HEK293 (cell line): ENCODE results near the gene MSI2.

Source experiments
- HOXD13 ChIP-seq: sonication (generic); formaldehyde crosslinking; IDR thresholded peaks from 2 replicates; pipeline ENCODE4 v1.8.0; 2022; ENCODE audit warnings: missing genetic modification reagents, borderline replicate concordance
- SCRT2 ChIP-seq: fragments of 450-650 bp; formaldehyde crosslinking; IDR thresholded peaks from 2 replicates; pipeline ENCODE4 v1.5.1; 2016; ENCODE audit warnings: missing biosample characterization, missing genetic modification characterization
- SP2 ChIP-seq: fragments of 450-650 bp; formaldehyde crosslinking; IDR thresholded peaks from 2 replicates; pipeline ENCODE4 v1.5.1; 2016; ENCODE audit warnings: missing biosample characterization, missing genetic modification characterization
- YY1 ChIP-seq: fragments of 450-650 bp; formaldehyde crosslinking; IDR thresholded peaks from 2 replicates; pipeline ENCODE4 v1.5.1; 2018; ENCODE audit warnings: missing biosample characterization, missing genetic modification characterization
- ZBTB1 ChIP-seq: fragments of 450-650 bp; formaldehyde crosslinking; IDR thresholded peaks from 2 replicates; pipeline ENCODE4 v1.5.1; 2016; ENCODE audit warnings: missing biosample characterization, missing genetic modification characterization
- ZBTB17 ChIP-seq: fragments of 450-650 bp; formaldehyde crosslinking; IDR thresholded peaks from 2 replicates; pipeline ENCODE4 v1.5.1; 2016; ENCODE audit warnings: missing biosample characterization, missing genetic modification characterization
- ZFHX2 ChIP-seq: fragments of 450-650 bp; formaldehyde crosslinking; conservative IDR thresholded peaks from 2 replicates; pipeline ENCODE4 v1.5.1; 2016; ENCODE audit warnings: missing biosample characterization, missing genetic modification characterization
- ZNF121 ChIP-seq: fragments of 450-650 bp; formaldehyde crosslinking; IDR thresholded peaks from 2 replicates; pipeline ENCODE4 v1.5.1; 2016; ENCODE audit warnings: missing biosample characterization, missing genetic modification characterization
- ZNF155 ChIP-seq: fragments of 450-650 bp; formaldehyde crosslinking; IDR thresholded peaks from 2 replicates; pipeline ENCODE4 v1.5.1; 2016; ENCODE audit warnings: missing biosample characterization, missing genetic modification characterization
- ZNF16 ChIP-seq: fragments of 450-650 bp; formaldehyde crosslinking; IDR thresholded peaks from 2 replicates; pipeline ENCODE4 v1.5.1; 2016; ENCODE audit warnings: low read depth, missing biosample characterization, missing genetic modification characterization
- ZNF2 ChIP-seq: fragments of 450-650 bp; formaldehyde crosslinking; IDR thresholded peaks from 2 replicates; pipeline ENCODE4 v1.5.1; 2016; ENCODE audit warnings: missing biosample characterization, missing genetic modification characterization
- ZNF214 ChIP-seq: fragments of 450-650 bp; formaldehyde crosslinking; IDR thresholded peaks from 2 replicates; pipeline ENCODE4 v1.5.1; 2017; ENCODE audit warnings: missing biosample characterization, mild to moderate bottlenecking, missing genetic modification characterization, borderline replicate concordance
- ZNF324 ChIP-seq: fragments of 450-650 bp; formaldehyde crosslinking; IDR thresholded peaks from 2 replicates; pipeline ENCODE4 v1.5.1; 2016; ENCODE audit warnings: missing biosample characterization, missing genetic modification characterization
- ZNF529 ChIP-seq: fragments of 450-650 bp; formaldehyde crosslinking; IDR thresholded peaks from 2 replicates; pipeline ENCODE4 v1.5.1; 2017; ENCODE audit warnings: missing genetic modification characterization, missing biosample characterization; ENCODE audit not compliant: insufficient replicate concordance
- ZNF558 ChIP-seq: fragments of 450-650 bp; formaldehyde crosslinking; IDR thresholded peaks from 2 replicates; pipeline ENCODE4 v1.5.1; 2016; ENCODE audit warnings: missing biosample characterization, missing genetic modification characterization
- ZNF560 ChIP-seq: fragments of 450-650 bp; formaldehyde crosslinking; IDR thresholded peaks from 2 replicates; pipeline ENCODE4 v1.5.1; 2017; ENCODE audit warnings: missing biosample characterization, missing genetic modification characterization, borderline replicate concordance
- ZNF585B ChIP-seq: fragments of 450-650 bp; formaldehyde crosslinking; IDR thresholded peaks from 2 replicates; pipeline ENCODE4 v1.5.1; 2016; ENCODE audit warnings: missing biosample characterization, missing genetic modification characterization
- ZNF610 ChIP-seq: fragments of 450-650 bp; formaldehyde crosslinking; IDR thresholded peaks from 2 replicates; pipeline ENCODE4 v1.5.1; 2016; ENCODE audit warnings: missing biosample characterization, missing genetic modification characterization, borderline replicate concordance
- ZXDB ChIP-seq: fragments of 450-650 bp; formaldehyde crosslinking; IDR thresholded peaks from 2 replicates; pipeline ENCODE4 v1.5.1; 2016; ENCODE audit warnings: missing biosample characterization, missing genetic modification characterization
- TF ChIP-seq, protein P1 (sequence below): fragments of 450-650 bp; formaldehyde crosslinking; IDR thresholded peaks from 2 replicates; pipeline ENCODE4 v1.5.1; 2016; ENCODE audit warnings: missing biosample characterization, missing genetic modification characterization, low read depth
- TF ChIP-seq, protein P2 (sequence below): IDR thresholded peaks from 2 replicates; pipeline ENCODE4 v1.6.1; 2011; ENCODE audit warnings: mild to moderate bottlenecking, low read depth, low read length, borderline replicate concordance
- TF ChIP-seq, protein P3 (sequence below): fragments of 450-650 bp; formaldehyde crosslinking; IDR thresholded peaks from 2 replicates; pipeline ENCODE4 v1.5.1; 2016; ENCODE audit warnings: missing biosample characterization, missing genetic modification characterization
- TF ChIP-seq, protein P4 (sequence below): fragments of 450-650 bp; formaldehyde crosslinking; IDR thresholded peaks from 2 replicates; pipeline ENCODE4 v1.5.1; 2017; ENCODE audit warnings: missing biosample characterization, missing genetic modification characterization
- TF ChIP-seq, protein P5 (sequence below): fragments of 450-650 bp; formaldehyde crosslinking; IDR thresholded peaks from 2 replicates; pipeline ENCODE4 v1.5.1; 2016; ENCODE audit warnings: missing biosample characterization, missing genetic modification characterization
- TF ChIP-seq, protein P6 (sequence below): fragments of 450-650 bp; formaldehyde crosslinking; IDR thresholded peaks from 2 replicates; pipeline ENCODE4 v1.5.1; 2016; ENCODE audit warnings: missing biosample characterization, missing genetic modification characterization
- TF ChIP-seq, protein P7 (sequence below): fragments of 450-650 bp; formaldehyde crosslinking; IDR thresholded peaks from 2 replicates; pipeline ENCODE4 v1.5.1; 2016; ENCODE audit warnings: missing biosample characterization, missing genetic modification characterization, borderline replicate concordance

The MSI2 gene

DNA sequence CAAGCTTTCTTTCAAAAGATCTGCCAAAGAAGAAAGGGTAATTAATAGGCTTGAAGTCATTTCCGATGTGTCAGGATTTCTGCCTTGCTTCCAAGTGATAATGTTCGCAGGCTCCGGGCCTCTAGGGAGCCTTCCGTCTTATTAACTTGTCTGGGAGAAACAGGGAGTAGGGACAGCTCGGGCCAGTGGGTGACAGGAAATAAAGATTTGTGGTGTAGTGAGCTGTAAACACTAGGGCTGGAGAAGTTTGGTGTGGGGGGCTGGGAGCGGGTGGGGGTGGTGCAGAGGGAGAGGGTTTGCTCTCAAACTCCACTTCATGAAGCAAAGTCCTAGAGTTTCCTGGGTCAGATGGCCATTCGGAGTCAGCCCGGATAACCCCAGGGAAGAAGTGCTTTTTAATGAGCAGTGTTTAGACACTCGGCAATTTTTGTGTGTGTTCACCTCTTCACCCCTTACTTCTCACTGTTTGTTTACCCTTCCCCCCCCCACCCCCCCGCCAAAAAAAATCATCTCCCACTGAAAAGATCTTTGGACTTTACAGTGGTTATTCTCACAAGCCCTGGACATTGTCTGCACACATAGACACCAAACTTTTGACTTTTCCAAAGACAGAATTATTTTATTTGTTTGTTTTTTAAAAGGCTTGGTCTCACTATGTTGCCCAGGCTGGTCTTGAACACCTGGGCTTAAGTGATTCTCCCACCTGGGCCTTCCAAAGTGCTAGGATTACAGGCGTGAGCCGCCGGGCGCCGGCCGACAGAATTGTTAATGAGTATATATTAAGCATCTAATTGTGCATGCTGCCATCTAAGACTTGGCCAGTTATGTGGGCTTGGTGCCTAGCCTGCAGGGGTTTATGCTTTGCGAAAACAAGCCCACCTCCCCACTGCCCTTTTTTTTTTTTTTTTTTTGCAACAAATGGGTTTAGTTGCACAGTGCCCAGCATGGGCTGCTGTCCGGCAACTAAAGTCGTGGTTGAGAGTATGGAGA, 292.4 kb downstream of the MSI2 start (continued):
- TF ChIP-seq, protein P1, sequence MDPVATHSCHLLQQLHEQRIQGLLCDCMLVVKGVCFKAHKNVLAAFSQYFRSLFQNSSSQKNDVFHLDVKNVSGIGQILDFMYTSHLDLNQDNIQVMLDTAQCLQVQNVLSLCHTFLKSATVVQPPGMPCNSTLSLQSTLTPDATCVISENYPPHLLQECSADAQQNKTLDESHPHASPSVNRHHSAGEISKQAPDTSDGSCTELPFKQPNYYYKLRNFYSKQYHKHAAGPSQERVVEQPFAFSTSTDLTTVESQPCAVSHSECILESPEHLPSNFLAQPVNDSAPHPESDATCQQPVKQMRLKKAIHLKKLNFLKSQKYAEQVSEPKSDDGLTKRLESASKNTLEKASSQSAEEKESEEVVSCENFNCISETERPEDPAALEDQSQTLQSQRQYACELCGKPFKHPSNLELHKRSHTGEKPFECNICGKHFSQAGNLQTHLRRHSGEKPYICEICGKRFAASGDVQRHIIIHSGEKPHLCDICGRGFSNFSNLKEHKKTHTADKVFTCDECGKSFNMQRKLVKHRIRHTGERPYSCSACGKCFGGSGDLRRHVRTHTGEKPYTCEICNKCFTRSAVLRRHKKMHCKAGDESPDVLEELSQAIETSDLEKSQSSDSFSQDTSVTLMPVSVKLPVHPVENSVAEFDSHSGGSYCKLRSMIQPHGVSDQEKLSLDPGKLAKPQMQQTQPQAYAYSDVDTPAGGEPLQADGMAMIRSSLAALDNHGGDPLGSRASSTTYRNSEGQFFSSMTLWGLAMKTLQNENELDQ, result no peak
- TF ChIP-seq ZNF585B (no peak), ZBTB1 (tag by site-specific recombination) (no peak), ZFHX2 (0 out of 2 replicates have a peak, but pooled peaks have one; percentile 25), ZNF155 (tag by site-specific recombination) (no peak), ZBTB17 (peak; percentile 55), ZNF121 (tag by site-specific recombination) (no peak), ZNF560 (no peak), SP2 (peak; percentile 51), ZNF529 (no peak), ZNF16 (tag by site-specific recombination) (no peak), ZNF214 (tag by site-specific recombination) (no peak), ZNF2 (0 out of 2 replicates have a peak, but pooled peaks have one; percentile 19), YY1 (tag by site-specific recombination) (no peak), ZNF324 (tag by site-specific recombination) (no peak), ZNF558 (tag by site-specific recombination) (no peak), ZNF610 (no peak), SCRT2 (tag by site-specific recombination) (no peak), HOXD13 (CRISPR knock-in tag) (no peak), ZXDB (tag by site-specific recombination) (peak; percentile 72)
- TF ChIP-seq, protein P2, sequence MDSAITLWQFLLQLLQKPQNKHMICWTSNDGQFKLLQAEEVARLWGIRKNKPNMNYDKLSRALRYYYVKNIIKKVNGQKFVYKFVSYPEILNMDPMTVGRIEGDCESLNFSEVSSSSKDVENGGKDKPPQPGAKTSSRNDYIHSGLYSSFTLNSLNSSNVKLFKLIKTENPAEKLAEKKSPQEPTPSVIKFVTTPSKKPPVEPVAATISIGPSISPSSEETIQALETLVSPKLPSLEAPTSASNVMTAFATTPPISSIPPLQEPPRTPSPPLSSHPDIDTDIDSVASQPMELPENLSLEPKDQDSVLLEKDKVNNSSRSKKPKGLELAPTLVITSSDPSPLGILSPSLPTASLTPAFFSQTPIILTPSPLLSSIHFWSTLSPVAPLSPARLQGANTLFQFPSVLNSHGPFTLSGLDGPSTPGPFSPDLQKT, result no peak
- TF ChIP-seq, protein P3, sequence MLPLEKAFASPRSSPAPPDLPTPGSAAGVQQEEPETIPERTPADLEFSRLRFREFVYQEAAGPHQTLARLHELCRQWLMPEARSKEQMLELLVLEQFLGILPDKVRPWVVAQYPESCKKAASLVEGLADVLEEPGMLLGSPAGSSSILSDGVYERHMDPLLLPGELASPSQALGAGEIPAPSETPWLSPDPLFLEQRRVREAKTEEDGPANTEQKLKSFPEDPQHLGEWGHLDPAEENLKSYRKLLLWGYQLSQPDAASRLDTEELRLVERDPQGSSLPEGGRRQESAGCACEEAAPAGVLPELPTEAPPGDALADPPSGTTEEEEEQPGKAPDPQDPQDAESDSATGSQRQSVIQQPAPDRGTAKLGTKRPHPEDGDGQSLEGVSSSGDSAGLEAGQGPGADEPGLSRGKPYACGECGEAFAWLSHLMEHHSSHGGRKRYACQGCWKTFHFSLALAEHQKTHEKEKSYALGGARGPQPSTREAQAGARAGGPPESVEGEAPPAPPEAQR, result no peak
- TF ChIP-seq, protein P4, sequence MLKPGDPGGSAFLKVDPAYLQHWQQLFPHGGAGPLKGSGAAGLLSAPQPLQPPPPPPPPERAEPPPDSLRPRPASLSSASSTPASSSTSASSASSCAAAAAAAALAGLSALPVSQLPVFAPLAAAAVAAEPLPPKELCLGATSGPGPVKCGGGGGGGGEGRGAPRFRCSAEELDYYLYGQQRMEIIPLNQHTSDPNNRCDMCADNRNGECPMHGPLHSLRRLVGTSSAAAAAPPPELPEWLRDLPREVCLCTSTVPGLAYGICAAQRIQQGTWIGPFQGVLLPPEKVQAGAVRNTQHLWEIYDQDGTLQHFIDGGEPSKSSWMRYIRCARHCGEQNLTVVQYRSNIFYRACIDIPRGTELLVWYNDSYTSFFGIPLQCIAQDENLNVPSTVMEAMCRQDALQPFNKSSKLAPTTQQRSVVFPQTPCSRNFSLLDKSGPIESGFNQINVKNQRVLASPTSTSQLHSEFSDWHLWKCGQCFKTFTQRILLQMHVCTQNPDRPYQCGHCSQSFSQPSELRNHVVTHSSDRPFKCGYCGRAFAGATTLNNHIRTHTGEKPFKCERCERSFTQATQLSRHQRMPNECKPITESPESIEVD, result peak; percentile 69
- TF ChIP-seq, protein P5, sequence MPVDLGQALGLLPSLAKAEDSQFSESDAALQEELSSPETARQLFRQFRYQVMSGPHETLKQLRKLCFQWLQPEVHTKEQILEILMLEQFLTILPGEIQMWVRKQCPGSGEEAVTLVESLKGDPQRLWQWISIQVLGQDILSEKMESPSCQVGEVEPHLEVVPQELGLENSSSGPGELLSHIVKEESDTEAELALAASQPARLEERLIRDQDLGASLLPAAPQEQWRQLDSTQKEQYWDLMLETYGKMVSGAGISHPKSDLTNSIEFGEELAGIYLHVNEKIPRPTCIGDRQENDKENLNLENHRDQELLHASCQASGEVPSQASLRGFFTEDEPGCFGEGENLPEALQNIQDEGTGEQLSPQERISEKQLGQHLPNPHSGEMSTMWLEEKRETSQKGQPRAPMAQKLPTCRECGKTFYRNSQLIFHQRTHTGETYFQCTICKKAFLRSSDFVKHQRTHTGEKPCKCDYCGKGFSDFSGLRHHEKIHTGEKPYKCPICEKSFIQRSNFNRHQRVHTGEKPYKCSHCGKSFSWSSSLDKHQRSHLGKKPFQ, result no peak
- TF ChIP-seq, protein P6, sequence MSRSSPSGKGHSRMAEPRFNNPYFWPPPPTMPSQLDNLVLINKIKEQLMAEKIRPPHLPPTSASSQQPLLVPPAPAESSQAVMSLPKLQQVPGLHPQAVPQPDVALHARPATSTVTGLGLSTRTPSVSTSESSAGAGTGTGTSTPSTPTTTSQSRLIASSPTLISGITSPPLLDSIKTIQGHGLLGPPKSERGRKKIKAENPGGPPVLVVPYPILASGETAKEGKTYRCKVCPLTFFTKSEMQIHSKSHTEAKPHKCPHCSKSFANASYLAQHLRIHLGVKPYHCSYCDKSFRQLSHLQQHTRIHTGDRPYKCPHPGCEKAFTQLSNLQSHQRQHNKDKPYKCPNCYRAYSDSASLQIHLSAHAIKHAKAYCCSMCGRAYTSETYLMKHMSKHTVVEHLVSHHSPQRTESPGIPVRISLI (tag by site-specific recombination), result no peak
- TF ChIP-seq, protein P7, sequence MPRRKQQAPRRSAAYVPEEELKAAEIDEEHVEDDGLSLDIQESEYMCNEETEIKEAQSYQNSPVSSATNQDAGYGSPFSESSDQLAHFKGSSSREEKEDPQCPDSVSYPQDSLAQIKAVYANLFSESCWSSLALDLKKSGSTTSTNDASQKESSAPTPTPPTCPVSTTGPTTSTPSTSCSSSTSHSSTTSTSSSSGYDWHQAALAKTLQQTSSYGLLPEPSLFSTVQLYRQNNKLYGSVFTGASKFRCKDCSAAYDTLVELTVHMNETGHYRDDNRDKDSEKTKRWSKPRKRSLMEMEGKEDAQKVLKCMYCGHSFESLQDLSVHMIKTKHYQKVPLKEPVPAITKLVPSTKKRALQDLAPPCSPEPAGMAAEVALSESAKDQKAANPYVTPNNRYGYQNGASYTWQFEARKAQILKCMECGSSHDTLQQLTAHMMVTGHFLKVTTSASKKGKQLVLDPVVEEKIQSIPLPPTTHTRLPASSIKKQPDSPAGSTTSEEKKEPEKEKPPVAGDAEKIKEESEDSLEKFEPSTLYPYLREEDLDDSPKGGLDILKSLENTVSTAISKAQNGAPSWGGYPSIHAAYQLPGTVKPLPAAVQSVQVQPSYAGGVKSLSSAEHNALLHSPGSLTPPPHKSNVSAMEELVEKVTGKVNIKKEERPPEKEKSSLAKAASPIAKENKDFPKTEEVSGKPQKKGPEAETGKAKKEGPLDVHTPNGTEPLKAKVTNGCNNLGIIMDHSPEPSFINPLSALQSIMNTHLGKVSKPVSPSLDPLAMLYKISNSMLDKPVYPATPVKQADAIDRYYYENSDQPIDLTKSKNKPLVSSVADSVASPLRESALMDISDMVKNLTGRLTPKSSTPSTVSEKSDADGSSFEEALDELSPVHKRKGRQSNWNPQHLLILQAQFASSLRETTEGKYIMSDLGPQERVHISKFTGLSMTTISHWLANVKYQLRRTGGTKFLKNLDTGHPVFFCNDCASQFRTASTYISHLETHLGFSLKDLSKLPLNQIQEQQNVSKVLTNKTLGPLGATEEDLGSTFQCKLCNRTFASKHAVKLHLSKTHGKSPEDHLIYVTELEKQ, result peak; percentile 76
